Activated CD8-positive, alpha-beta memory T cell treated with anti-CD3 and anti-CD28 coated beads for 36 hours (primary cell): ENCODE data around the gene OR2AJ1. TPM values are rescaled to one million over a fixed set of nuclear protein-coding genes. Genes with fewer than 3 reads are reported as not detected.
"Not testable (repeated sequence)": the region's sequence is repeated elsewhere in the genome, so short reads cannot be mapped to it uniquely, and the experiment has no call there.

Source experiments
- CTCF ChIA-PET: fragments of 350-600 bp; sonication (Branson Sonifier 250); formaldehyde crosslinking; loops from one replicate; lab custom pipeline; 2021; ENCODE audit warnings: antibody characterized with exemption; lab: Charles Lee
- POLR2A ChIA-PET: fragments of 350-600 bp; sonication (Branson Sonifier 250); formaldehyde crosslinking; loops from one replicate; lab custom pipeline; 2021; ENCODE audit warnings: antibody characterized with exemption; lab: Charles Lee
- total RNA-seq, 2 experiments: library from RNA; stranded (reverse); gene quantifications; one replicate each; pipeline ENCODE4 v1.2.3, GENCODE V29; 2021

OR2AJ1 gene
- total RNA-seq: not detected

GRCh38 chr1:247924868-247925267 is at the start of gene OR2AJ1:
TSS of gene OR2AJ1 (plus strand) at chr1:247924889. CDS start at chr1:247933769, 8,880 bp downstream.
- ChIA-PET POLR2A (no interaction called here), CTCF (no interaction called here)

- POLR2A ChIA-PET: no interaction called here
- CTCF ChIA-PET: no interaction called here
These were observed 41.3 kb upstream of the OR2AJ1 start for GRCh38 chr1:247883346-247883745.

- ChIA-PET POLR2A (no interaction called here), CTCF (no interaction called here)
These were observed 39.8 kb upstream of the OR2AJ1 start for GRCh38 chr1:247884797-247885413.

- POLR2A ChIA-PET: no interaction called here
- CTCF ChIA-PET: no interaction called here
These were observed 29.5 kb upstream of the OR2AJ1 start, which contains the start of gene OR2W3 for GRCh38 chr1:247895163-247895637. TSS of gene OR2W3 (plus strand) at chr1:247895587. CDS start at chr1:247895587, 0 bp downstream.

- ChIA-PET POLR2A (no interaction called here), CTCF (no interaction called here)
These were observed 28.7 kb upstream of the OR2AJ1 start for GRCh38 chr1:247895976-247896375.

- CTCF ChIA-PET: no interaction called here
- POLR2A ChIA-PET: no interaction called here
These were observed 20.6 kb upstream of the OR2AJ1 start for GRCh38 chr1:247904122-247904521.

GRCh38 chr1:247905181-247905580 is 19.5 kb upstream of the OR2AJ1 start:
- ChIA-PET POLR2A (no interaction called here), CTCF (no interaction called here)

GRCh38 chr1:247905910-247906503 is 18.7 kb upstream of the OR2AJ1 start:
- POLR2A ChIA-PET: no interaction called here

GRCh38 chr1:247906504-247907047 is 18.1 kb upstream of the OR2AJ1 start:
- CTCF ChIA-PET: no interaction called here
- POLR2A ChIA-PET: no interaction called here

More at GRCh38 chr1:247905910-247906503, 18.7 kb upstream of the OR2AJ1 start:
- CTCF ChIA-PET: no interaction called here

GRCh38 chr1:247908766-247909165 is 15.9 kb upstream of the OR2AJ1 start:
- ChIA-PET CTCF (no interaction called here), POLR2A (no interaction called here)

- CTCF ChIA-PET: no interaction called here
- POLR2A ChIA-PET: no interaction called here
These were observed 10.9 kb upstream of the OR2AJ1 start for GRCh38 chr1:247913786-247914185.

GRCh38 chr1:247914941-247915662 is 9.6 kb upstream of the OR2AJ1 start:
- POLR2A ChIA-PET: no interaction called here
- CTCF ChIA-PET: no interaction called here

GRCh38 chr1:247919952-247920351 is 4.7 kb upstream of the OR2AJ1 start, which contains the start of gene OR2T8:
TSS of gene OR2T8 (plus strand) at chr1:247920252. CDS start at chr1:247921018, 766 bp downstream.
- CTCF ChIA-PET: no interaction called here

GRCh38 chr1:247923941-247924340 is 748 bp upstream of the OR2AJ1 start:
- ChIA-PET CTCF (no interaction called here), POLR2A (no interaction called here)

More at GRCh38 chr1:247919952-247920351, 4.7 kb upstream of the OR2AJ1 start, which contains the start of gene OR2T8:
- POLR2A ChIA-PET: no interaction called here

- ChIA-PET CTCF (no interaction called here), POLR2A (no interaction called here)
These were observed 9.3 kb downstream of the OR2AJ1 start for GRCh38 chr1:247933989-247934388.

- ChIA-PET CTCF (no interaction called here), POLR2A (no interaction called here)
These were observed 11.1 kb downstream of the OR2AJ1 start for GRCh38 chr1:247935781-247936180.

- ChIA-PET POLR2A (no interaction called here), CTCF (no interaction called here)
These were observed 11.7 kb downstream of the OR2AJ1 start for GRCh38 chr1:247936415-247936814.

GRCh38 chr1:247936965-247937734 is 12.5 kb downstream of the OR2AJ1 start:
- CTCF ChIA-PET, POLR2A ChIA-PET: not testable (repeated sequence)

GRCh38 chr1:247942624-247943023 is 17.9 kb downstream of the OR2AJ1 start:
- POLR2A ChIA-PET: no interaction called here
- CTCF ChIA-PET: no interaction called here
